GM12891 (cell line): ENCODE data around the gene RBM26.

Experiments used
- DNase-seq: peaks from one replicate; pipeline ENCODE4 v3.0.0; 2011; ENCODE audit warnings: low spot score; ENCODE audit not compliant: insufficient read length
- FAIRE-seq: peaks from 2 replicates; lab custom pipeline; 2011; peaks lifted over from hg19 to GRCh38; lab: Jason Lieb, UNC
- PAX5 ChIP-seq: IDR thresholded peaks from 2 replicates; pipeline ENCODE4 v1.6.1; 2011; ENCODE audit warnings: low read length, moderate library complexity, mild to moderate bottlenecking; ENCODE audit not compliant: insufficient read depth, severe bottlenecking
- POLR2A ChIP-seq: IDR thresholded peaks from 2 replicates; pipeline ENCODE4 v1.6.1; 2011; ENCODE audit warnings: low read depth, low read length, control low read depth
- POLR2AphosphoS5 ChIP-seq: IDR thresholded peaks from 2 replicates; pipeline ENCODE4 v1.6.1; 2011; ENCODE audit warnings: low read depth, low read length, control low read depth
- POU2F2 ChIP-seq: IDR thresholded peaks from 2 replicates; pipeline ENCODE4 v1.6.1; 2011; ENCODE audit warnings: low read depth, mild to moderate bottlenecking, control low read depth, low read length, moderate library complexity
- SPI1 ChIP-seq: IDR thresholded peaks from 2 replicates; pipeline ENCODE4 v1.6.1; 2011; ENCODE audit warnings: low read depth, low read length, control low read depth
- TAF1 ChIP-seq: IDR thresholded peaks from 2 replicates; pipeline ENCODE4 v1.6.1; 2011; ENCODE audit warnings: low read depth, low read length, control low read depth

RBM26 gene

DNA sequence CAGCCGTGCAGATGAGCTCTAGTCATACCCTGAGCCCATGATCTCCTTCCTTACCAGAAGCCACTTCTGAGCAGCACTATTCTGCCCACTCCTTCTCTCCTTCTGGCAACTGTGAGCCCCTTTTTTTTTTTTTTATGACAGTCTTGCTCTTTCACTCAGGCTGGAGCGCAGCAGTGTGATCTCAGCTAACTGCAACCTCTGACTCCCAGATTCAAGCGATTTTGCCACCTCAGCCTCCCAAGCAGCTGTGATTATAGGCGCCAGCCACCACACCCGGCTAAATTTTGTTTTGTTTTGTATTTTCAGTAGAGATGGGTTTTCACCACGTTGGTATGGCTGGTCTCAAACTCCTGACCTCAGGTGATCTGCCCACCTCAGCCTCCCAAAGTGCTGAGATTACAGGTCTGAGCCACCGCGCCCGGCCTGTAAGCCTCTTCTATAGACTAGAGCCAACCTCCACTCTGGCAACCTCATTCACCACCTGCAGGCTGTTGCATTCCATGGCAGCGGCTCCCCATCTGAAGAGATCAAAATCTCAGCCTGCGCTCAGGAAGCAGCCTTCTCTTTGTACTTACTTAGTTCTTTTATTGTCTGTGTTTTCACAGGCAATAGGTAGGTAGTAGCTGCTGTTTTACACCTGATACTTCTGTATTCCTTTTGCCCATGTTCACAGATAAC is 40.1 kb upstream of the RBM26 start:
- no peak for DNase-seq
- FAIRE-seq, result no peak
- TF ChIP-seq POLR2A (no peak), SPI1 (no peak), PAX5 (no peak), POU2F2 (no peak), TAF1 (no peak), POLR2AphosphoS5 (no peak)

DNA sequence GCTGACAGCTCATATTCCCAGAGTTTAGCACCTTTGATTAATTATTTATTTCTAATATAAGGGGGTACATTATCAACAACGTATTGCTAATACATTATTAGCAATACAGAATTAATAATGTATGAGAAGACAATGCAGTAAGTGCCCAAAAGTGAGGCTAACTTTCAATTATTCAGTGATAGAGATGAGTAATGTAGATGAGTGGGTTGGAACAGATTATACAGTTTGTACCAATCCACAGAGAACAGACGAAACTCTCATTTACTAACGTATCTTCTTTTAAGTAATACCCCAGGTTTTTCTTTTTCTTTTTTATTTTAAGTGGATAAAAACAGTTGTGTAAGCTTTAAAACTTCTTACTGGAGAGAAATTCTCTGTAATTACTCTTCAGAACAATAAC is 36.7 kb upstream of the RBM26 start:
- no peak for FAIRE-seq
- DNase-seq, result no peak
- TF ChIP-seq PAX5 (no peak), TAF1 (no peak), POU2F2 (no peak), SPI1 (no peak), POLR2A (no peak), POLR2AphosphoS5 (no peak)

GRCh38 chr13:79442221-79442620 is 36.2 kb upstream of the RBM26 start:
- TF ChIP-seq TAF1 (no peak), POLR2AphosphoS5 (no peak), POU2F2 (no peak), PAX5 (no peak), POLR2A (no peak), SPI1 (no peak)
- FAIRE-seq, result no peak
- no peak for DNase-seq

DNA sequence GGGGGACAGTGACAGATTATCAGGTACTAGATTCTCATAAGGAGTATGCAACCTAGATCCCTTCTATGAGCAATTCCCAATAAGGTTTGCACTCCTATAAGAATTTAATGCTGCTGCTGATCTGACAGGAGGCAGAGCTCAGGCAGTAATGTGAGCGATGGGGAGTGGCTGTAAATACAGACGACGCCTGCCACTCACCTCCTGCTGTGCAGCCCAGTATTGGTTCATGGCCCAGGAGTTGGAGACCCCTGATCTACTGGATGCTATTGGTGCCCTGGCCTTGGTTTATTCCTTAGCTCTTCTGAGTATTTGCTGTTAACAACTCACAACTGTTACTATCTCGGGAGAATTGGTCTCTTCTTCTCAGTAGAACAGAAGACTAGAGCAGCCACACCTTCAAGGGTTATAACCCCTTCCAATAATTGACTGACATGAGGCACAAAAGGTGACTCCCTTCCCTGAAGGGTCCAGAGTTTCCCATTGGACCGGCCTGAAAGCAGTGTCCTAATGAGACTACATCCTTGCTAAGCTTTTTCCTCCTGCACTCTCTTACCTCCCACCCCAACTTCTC is 35.0 kb upstream of the RBM26 start:
- FAIRE-seq (no peak), DNase-seq (no peak)

DNA sequence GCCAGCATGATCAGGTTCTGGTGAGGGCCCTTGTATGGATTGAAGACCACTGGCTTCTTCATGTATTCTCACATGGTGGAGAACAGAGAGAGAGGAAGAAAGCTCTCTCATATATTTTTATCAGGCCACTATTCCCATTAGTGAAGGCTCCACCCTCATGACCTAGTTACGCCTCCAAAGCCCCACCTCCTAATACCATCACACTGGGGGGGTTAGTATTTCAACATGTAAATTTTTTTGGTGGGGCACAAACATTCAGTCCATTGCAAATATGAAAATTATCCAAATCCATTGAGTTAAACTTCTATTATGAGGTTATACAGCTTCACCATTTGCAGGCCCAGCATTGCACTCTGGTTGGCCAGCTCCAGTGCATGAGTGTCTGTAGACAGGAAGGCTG is 33.2 kb upstream of the RBM26 start:
- DNase-seq (no peak), FAIRE-seq (no peak)
- no peak for TF ChIP-seq SPI1
- TF ChIP-seq POLR2AphosphoS5, result no peak
- no peak for TF ChIP-seq PAX5
- TF ChIP-seq POU2F2, result no peak
- TF ChIP-seq POLR2A, result no peak
- no peak for TF ChIP-seq TAF1

More for the DNA sequence above, 35.0 kb upstream of the RBM26 start:
- no peak for TF ChIP-seq PAX5
- TF ChIP-seq POLR2A, result no peak
- TF ChIP-seq POU2F2, result no peak
- no peak for TF ChIP-seq SPI1
- TF ChIP-seq POLR2AphosphoS5, result no peak

GRCh38 chr13:79435561-79435990 is 29.5 kb upstream of the RBM26 start:
- no peak for DNase-seq
- no peak for FAIRE-seq
- TF ChIP-seq TAF1 (no peak), SPI1 (no peak), POLR2A (no peak), POU2F2 (no peak), PAX5 (no peak), POLR2AphosphoS5 (no peak)

- no peak for TF ChIP-seq POU2F2
- no peak for TF ChIP-seq POLR2AphosphoS5
- TF ChIP-seq PAX5, result no peak
- no peak for TF ChIP-seq SPI1
- no peak for TF ChIP-seq TAF1
- TF ChIP-seq POLR2A, result no peak
- DNase-seq (no peak), FAIRE-seq (no peak)
Measured at GRCh38 chr13:79434556-79434955, 28.5 kb upstream of the RBM26 start.

DNA sequence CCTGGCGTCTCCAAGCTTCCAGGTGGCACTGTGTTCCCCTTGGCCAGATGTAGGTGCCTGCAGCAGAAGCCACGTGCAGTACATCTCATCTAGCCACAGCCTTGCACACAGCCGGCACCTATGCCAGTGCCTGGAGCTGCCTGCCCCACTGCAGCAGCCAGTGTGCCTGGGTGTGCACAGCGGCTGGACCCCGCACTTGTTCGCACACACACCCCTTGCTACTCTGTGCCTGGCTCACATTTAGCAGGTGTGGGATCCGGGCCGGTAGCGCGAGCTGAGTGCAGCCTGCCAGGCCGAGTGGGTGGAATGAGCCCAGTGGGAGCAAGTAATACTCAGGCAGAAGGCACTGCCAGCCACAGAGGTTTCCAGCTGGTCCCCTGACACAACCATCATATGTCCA is 26.9 kb upstream of the RBM26 start:
- no peak for FAIRE-seq
- TF ChIP-seq POLR2AphosphoS5, result no peak
- no peak for TF ChIP-seq TAF1
- TF ChIP-seq SPI1, result no peak
- TF ChIP-seq POLR2A, result no peak
- no peak for DNase-seq

DNA sequence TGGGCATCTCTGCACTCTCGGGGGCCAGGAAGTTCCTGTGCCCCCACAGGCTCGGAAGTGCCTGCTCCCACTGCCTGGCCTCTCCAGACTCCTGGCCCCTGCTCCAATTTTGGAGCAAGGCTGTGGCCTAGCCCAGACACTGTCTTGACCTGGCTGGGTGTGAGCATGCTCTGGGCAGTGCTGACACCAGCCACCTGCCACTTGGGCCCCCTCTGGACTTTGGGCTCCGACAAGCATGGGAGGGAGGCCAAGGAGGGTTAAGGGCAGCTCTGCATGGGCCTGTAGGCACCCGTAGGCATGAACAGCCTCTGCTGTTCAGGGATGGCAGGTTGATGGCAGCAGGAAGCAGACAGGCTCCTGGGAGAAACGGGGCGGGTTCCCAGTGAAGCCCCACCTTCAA is 26.0 kb upstream of the RBM26 start:
- FAIRE-seq, result no peak
- TF ChIP-seq POLR2AphosphoS5, result no peak
- TF ChIP-seq PAX5, result no peak
- TF ChIP-seq POLR2A, result no peak
- no peak for DNase-seq

- no peak for TF ChIP-seq POU2F2
- TF ChIP-seq POLR2A, result no peak
- TF ChIP-seq SPI1, result no peak
- no peak for TF ChIP-seq POLR2AphosphoS5
- TF ChIP-seq PAX5, result no peak
- TF ChIP-seq TAF1, result no peak
- DNase-seq (no peak), FAIRE-seq (no peak)
Measured at GRCh38 chr13:79429309-79429708, 23.3 kb upstream of the RBM26 start.
